Body of pancreas (tissue), 4 donors: ENCODE measurements around the gene TBC1D32.
"Not testable (repeated sequence)": the region's sequence is repeated elsewhere in the genome, so short reads cannot be mapped to it uniquely, and the experiment has no call there.

Experiments
- POLR2A ChIP-seq, 3 donors: fragments of 450-650 bp; IDR thresholded peaks; one replicate each; pipeline ENCODE4 v1.6.1; 2016; ENCODE audit warnings: antibody characterized with exemption in 3 of 3, mild to moderate bottlenecking in 2 of 3
- TF ChIP-seq, protein P1 (sequence below), 7 experiments: fragments of 450-650 bp in 4 of 7; fragments of 200-600 bp in 3 of 7; sonication (generic) in 3 of 7; IDR thresholded peaks; one replicate each; pipeline ENCODE4 v1.5.1; 2016 to 2019; ENCODE audit warnings: antibody characterized with exemption in 7 of 7

DNA sequence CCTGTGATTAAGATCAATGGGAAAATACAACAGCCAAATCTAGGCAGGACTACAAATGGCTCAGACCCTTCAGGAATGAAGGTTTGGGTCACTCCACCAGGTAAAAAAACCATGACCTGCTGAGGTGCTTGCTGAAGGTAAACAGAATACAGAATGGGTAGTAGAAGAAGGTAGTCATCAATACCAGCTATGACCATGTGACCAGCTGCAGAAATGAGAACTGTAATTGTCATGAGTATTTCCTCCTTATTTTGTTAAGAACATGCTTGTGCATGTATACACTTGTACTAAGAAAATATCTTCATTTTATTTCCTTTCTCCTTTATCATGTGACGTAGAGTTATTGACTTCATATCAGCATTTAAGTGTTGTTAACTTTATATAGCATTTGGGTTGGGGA is 161.8 kb downstream of the TBC1D32 start:
- TF ChIP-seq, protein P1, sequence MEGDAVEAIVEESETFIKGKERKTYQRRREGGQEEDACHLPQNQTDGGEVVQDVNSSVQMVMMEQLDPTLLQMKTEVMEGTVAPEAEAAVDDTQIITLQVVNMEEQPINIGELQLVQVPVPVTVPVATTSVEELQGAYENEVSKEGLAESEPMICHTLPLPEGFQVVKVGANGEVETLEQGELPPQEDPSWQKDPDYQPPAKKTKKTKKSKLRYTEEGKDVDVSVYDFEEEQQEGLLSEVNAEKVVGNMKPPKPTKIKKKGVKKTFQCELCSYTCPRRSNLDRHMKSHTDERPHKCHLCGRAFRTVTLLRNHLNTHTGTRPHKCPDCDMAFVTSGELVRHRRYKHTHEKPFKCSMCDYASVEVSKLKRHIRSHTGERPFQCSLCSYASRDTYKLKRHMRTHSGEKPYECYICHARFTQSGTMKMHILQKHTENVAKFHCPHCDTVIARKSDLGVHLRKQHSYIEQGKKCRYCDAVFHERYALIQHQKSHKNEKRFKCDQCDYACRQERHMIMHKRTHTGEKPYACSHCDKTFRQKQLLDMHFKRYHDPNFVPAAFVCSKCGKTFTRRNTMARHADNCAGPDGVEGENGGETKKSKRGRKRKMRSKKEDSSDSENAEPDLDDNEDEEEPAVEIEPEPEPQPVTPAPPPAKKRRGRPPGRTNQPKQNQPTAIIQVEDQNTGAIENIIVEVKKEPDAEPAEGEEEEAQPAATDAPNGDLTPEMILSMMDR (IDR thresholded peaks at IDR 0.05): not testable (repeated sequence)
- not testable (repeated sequence) for TF ChIP-seq POLR2A (IDR thresholded peaks at IDR 0.05)
